K562 (cell line): ENCODE measurements around the gene PCDHA7. TPM values are rescaled to one million over a fixed set of nuclear protein-coding genes. Genes with fewer than 3 reads are reported as not detected.

Experiments used
- ATAC-seq: fragments of 200-7000 bp; cut with Tn5 transposase; 3 replicates; pipeline ENCODE4 v1.9.1; 2020; ENCODE audit warnings: moderate library complexity
- BruUV-seq: library from RNA; stranded (reverse); fragments of 400-500 nt; replicated peaks from 2 replicates; lab custom pipeline; 2021; lab: Mats Ljungman, UMichigan
- CTCF ChIA-PET: fragments of 300-600 bp; formaldehyde crosslinking; extraction: SDS; loops from one replicate; lab custom pipeline; 2021; ENCODE audit warnings: low intra/inter-chr PET ratio; lab: Yijun Ruan, JAX
- POLR2A ChIA-PET: fragments of 300-600, 350-650 bp; sonication (Branson Sonifier 250); formaldehyde crosslinking; extraction: SDS; loops from one replicate; lab custom pipeline; 2021; ENCODE audit warnings: antibody characterized with exemption, inconsistent platforms; lab: Yijun Ruan, JAX
- DNase-seq, 4 experiments: peaks; one replicate each; pipeline versions ENCODE4 v3.0.0 to v3.0.0-alpha.2; 2011 to 2018; ENCODE audit warnings: low spot score in 3 of 4, mixed read lengths in 3 of 4; ENCODE audit errors: extremely low read depth in 1 of 4
- FAIRE-seq: peaks from 2 replicates; lab custom pipeline; 2011; peaks lifted over from hg19 to GRCh38; lab: Jason Lieb, UNC
- H2AFZ ChIP-seq: 2 replicates; pipeline ENCODE4 v1.6.0; 2011; ENCODE audit warnings: low read depth, low read length, control low read depth, inconsistent platforms
- H3K27ac ChIP-seq: fragments of 200-600 bp; 3 replicates; pipeline ENCODE4 v1.8.0; 2011; ENCODE audit warnings: low read depth, mild to moderate bottlenecking, control low read depth, inconsistent platforms, low read length, moderate library complexity, mixed read lengths; ENCODE audit errors: extremely low read depth
- H3K27me3 ChIP-seq, 2 experiments: fragments of 300-600 bp in 1 of 2; 2 replicates in 1 of 2; 3 replicates in 1 of 2; pipeline versions ENCODE4 v1.6.0 to v1.8.0; 2011; ENCODE audit warnings: inconsistent platforms in 2 of 2, low read length in 2 of 2, mild to moderate bottlenecking in 1 of 2, mixed read lengths in 1 of 2, moderate library complexity in 1 of 2; ENCODE audit not compliant: control insufficient read depth in 2 of 2, insufficient read depth in 2 of 2
- H3K36me3 ChIP-seq: fragments of 300-600 bp; 3 replicates; pipeline ENCODE4 v1.8.0; 2011; ENCODE audit warnings: mild to moderate bottlenecking, low read length, inconsistent platforms; ENCODE audit not compliant: control insufficient read depth, insufficient read depth
- H3K4me1 ChIP-seq, 2 experiments: fragments of 200-600 bp in 1 of 2; replicated peaks in 1 of 2; 2 replicates in 1 of 2; 3 replicates in 1 of 2; pipeline versions ENCODE4 v1.5.1 to v1.8.0; 2011; ENCODE audit warnings: inconsistent platforms in 2 of 2, low read length in 2 of 2, mild to moderate bottlenecking in 1 of 2, mixed read lengths in 1 of 2, moderate library complexity in 1 of 2; ENCODE audit not compliant: control insufficient read depth in 2 of 2, insufficient read depth in 2 of 2
- H3K4me2 ChIP-seq: 2 replicates; pipeline ENCODE4 v1.6.1; 2011; ENCODE audit warnings: low read length, control low read depth, inconsistent platforms, mixed read lengths; ENCODE audit not compliant: insufficient read depth
- H3K4me3 ChIP-seq: fragments of 200-600 bp; sonication (generic), shearing (Covaris generic); 2 replicates; pipeline ENCODE4 v1.5.1; 2016; ENCODE audit warnings: control low read depth, inconsistent platforms
- H3K79me2 ChIP-seq: fragments of 200-600 bp; 3 replicates; pipeline ENCODE4 v1.8.0; 2011; ENCODE audit warnings: low read length, inconsistent platforms; ENCODE audit not compliant: control insufficient read depth, insufficient read depth
- H3K9ac ChIP-seq, 2 experiments: 2 replicates each; pipeline versions ENCODE4 v1.6.0 to v1.6.1; 2011; ENCODE audit warnings: low read depth in 2 of 2, low read length in 2 of 2, control low read depth in 1 of 2, inconsistent platforms in 1 of 2, mild to moderate bottlenecking in 1 of 2, mixed read lengths in 1 of 2; ENCODE audit not compliant: insufficient read depth in 1 of 2
- H3K9me1 ChIP-seq: one replicate; pipeline ENCODE4 v1.6.0; 2011; ENCODE audit warnings: inconsistent platforms, mild to moderate bottlenecking, low read length, moderate library complexity; ENCODE audit not compliant: control insufficient read depth, insufficient read depth
- H3K9me3 ChIP-seq: replicated peaks from 2 replicates; pipeline ENCODE4 v1.5.1; 2011; ENCODE audit warnings: low read depth, low read length, inconsistent platforms; ENCODE audit not compliant: control insufficient read depth, insufficient read depth
- H4K20me1 ChIP-seq: replicated peaks from 2 replicates; pipeline ENCODE4 v1.6.1; 2011; ENCODE audit warnings: low read length, inconsistent platforms, mixed read lengths; ENCODE audit not compliant: control insufficient read depth, insufficient read depth
- CTCF ChIP-seq, 3 experiments: IDR thresholded peaks in 2 of 3; conservative IDR thresholded peaks in 1 of 3; 2 replicates each; pipeline ENCODE4 v1.5.1; 2011 to 2012; ENCODE audit warnings: low read length in 3 of 3, mild to moderate bottlenecking in 3 of 3, control low read depth in 2 of 3, improper control_type of control experiment in 1 of 3, inconsistent platforms in 1 of 3, low read depth in 1 of 3, mixed read lengths in 1 of 3, moderate library complexity in 1 of 3; ENCODE audit not compliant: insufficient read depth in 2 of 3
- LEF1 ChIP-seq: fragments of 450-650 bp; IDR thresholded peaks from 2 replicates; pipeline ENCODE4 v1.6.1; 2016; ENCODE audit warnings: mild to moderate bottlenecking
- WGBS: fragments of 100-300 bp; shearing (Covaris generic); methylation state at CpG from one replicate; pipeline ENCODE4 v1.1.6; 2016; ENCODE audit warnings: low coverage, mixed read lengths; ENCODE audit not compliant: insufficient coverage; ENCODE audit errors: missing lambda C conversion rate; 5-methylcytosine and 5-hydroxymethylcytosine counted together
- in situ Hi-C: fragments of 300-500 bp; cut with MboI; formaldehyde crosslinking; loops from 4 replicates; pipeline ENCODE4 v1.15.0; 2018; ENCODE audit warnings: inconsistent platforms, mixed read lengths
- intact Hi-C: fragments of 100-400 bp; cut with micrococcal nuclease; formaldehyde crosslinking; loops from 2 replicates; pipeline ENCODE4 v1.14.2; 2022
- polyA plus RNA-seq, 8 experiments: library from polyadenylated mRNA; depleted of rRNA in 4 of 8; stranded (reverse) in 5 of 8; unstranded in 3 of 8; fragments of >200 nt; fragmentation: Nextera tagmentation in 2 of 8; fragmentation: Illumina TruSeq in 1 of 8; extraction: Ambion mirVana in 2 of 8; extraction: Trizol in 1 of 8; gene quantifications; 2 replicates each; pipeline versions ENCODE4 v1.2.1 to v1.2.3, GENCODE V29; 2011 to 2014; ENCODE audit warnings: inconsistent platforms in 1 of 8, missing spikeins in 1 of 8
- total RNA-seq, 7 experiments: library from RNA; depleted of rRNA in 6 of 7; stranded (reverse); fragments of >200 nt in 6 of 7; fragmentation: Illumina TruSeq in 2 of 7; extraction: Trizol in 2 of 7; gene quantifications; 2 replicates each; pipeline versions ENCODE4 v1.2.1 to v1.2.3, GENCODE V29; 2011 to 2021; ENCODE audit warnings: low replicate concordance in 1 of 7

Gene PCDHA7
- total and polyA plus RNA-seq, 9 of the 15 experiments (the other 6 are each of a cell fraction or from before 2014, with no cell fraction given): not detected

- BruUV-seq: no TSS peak
- no peaks in the 10 kb centered on the region for H3K9me1 ChIP-seq
- H4K20me1 ChIP-seq: no peaks in the 10 kb centered on the region
- H3K4me1 ChIP-seq: peaks cover 0 to 7% of the 10 kb centered on the region in 2 experiments; a peak in 1 of 5 replicates
- in situ Hi-C loops (no loop called here), intact Hi-C loops (no loop called here)
- no peaks in the 10 kb centered on the region for H3K79me2 ChIP-seq
- H3K27ac ChIP-seq: no peak within 1 kb of the TSS
- ChIA-PET POLR2A (no interaction called here), CTCF (interaction anchor here (0.7 kb wide), 1 partner anchor 441 kb away, joined by 3 read pairs; no protein-coding TSS in a partner anchor)
- WGBS: 41% methylated on average over 28 of the region's 29 CpGs
- TF ChIP-seq CTCF (IDR thresholded peaks at IDR 0.05 in 2 of 3, conservative IDR thresholded peaks at IDR 0.05 in 1 of 3; ENCODE audit: insufficient read depth in 2 of 3, low read depth in 1 of 3, low read length in 3 of 3): peak; percentile 17 to 35 (median 32); a peak in 3 of 6 replicates
- TF ChIP-seq LEF1: no peak
- H3K36me3 ChIP-seq: no peaks in the 10 kb centered on the region
- H3K27me3 ChIP-seq: no peaks in the 10 kb centered on the region
- DNase-seq: peak in 1 of 4 experiments; percentile 6
- FAIRE-seq: no peak
- no peak within 1 kb of the TSS for H3K9ac ChIP-seq
- H2AFZ ChIP-seq: no peak within 1 kb of the TSS
- no peaks in the 10 kb centered on the region for H3K9me3 ChIP-seq
- no peak within 1 kb of the TSS for H3K4me2 ChIP-seq
- H3K4me3 ChIP-seq: no peak within 1 kb of the TSS
- ATAC-seq: no peak
Measured at GRCh38 chr5:140800816-140801493, 33.1 kb upstream of the PCDHA7 start, which contains the start of gene PCDHA3. PCDHA3 (plus strand) TSS chr5:140801057.
